HG03457 (cell line): Measurements from ENCODE around the gene RHAG.
"Not testable (repeated sequence)": the region's sequence is repeated elsewhere in the genome, so short reads cannot be mapped to it uniquely, and the experiment has no call there.

Experiments used
- ATAC-seq: cut with Tn5 transposase; IDR thresholded peaks from one replicate; pipeline ENCODE4 v1.9.1; 2021; ENCODE audit warnings: moderate number of reproducible peaks; ENCODE audit not compliant: unreplicated experiment

Gene RHAG

GRCh38 chr6:49636713-49637349 is at the start of gene RHAG:
Gene RHAG, minus strand, starts transcription at chr6:49636839. Its CDS starts 27 bp downstream, at chr6:49636812.
- no peak for ATAC-seq

DNA sequence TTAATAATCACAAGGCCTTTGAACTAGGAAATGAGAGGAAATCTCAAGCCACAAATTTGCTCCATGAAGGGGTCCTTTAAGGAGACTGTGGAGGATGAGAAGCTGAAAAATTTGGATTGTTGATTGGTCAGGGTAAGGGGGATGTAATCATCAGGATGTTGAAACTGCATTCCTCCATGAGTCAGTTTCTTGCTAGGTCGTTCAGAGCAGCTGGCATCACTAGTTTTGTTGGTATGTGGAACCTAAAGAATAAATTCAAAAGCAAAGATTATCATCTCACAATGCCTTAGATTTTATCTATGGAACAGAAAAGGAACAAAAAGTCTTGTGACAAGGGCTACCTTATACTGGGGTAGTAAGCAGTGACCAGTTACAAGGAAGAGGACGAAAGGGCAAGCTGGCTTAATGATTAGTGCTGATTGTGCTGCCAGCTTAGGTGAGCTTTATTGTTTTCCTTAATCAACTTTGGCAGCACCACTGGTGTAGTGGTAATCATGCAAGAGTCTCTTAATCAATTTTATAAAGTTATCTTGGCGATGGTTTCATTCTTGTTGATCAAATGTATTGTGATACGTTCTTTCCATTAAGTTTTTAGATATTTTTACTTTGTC is 40.1 kb upstream of the RHAG start:
- no peak for ATAC-seq

GRCh38 chr6:49675816-49676215 is 39.2 kb upstream of the RHAG start:
- ATAC-seq, result no peak

GRCh38 chr6:49668083-49668511 is 31.5 kb upstream of the RHAG start:
- no peak for ATAC-seq

DNA sequence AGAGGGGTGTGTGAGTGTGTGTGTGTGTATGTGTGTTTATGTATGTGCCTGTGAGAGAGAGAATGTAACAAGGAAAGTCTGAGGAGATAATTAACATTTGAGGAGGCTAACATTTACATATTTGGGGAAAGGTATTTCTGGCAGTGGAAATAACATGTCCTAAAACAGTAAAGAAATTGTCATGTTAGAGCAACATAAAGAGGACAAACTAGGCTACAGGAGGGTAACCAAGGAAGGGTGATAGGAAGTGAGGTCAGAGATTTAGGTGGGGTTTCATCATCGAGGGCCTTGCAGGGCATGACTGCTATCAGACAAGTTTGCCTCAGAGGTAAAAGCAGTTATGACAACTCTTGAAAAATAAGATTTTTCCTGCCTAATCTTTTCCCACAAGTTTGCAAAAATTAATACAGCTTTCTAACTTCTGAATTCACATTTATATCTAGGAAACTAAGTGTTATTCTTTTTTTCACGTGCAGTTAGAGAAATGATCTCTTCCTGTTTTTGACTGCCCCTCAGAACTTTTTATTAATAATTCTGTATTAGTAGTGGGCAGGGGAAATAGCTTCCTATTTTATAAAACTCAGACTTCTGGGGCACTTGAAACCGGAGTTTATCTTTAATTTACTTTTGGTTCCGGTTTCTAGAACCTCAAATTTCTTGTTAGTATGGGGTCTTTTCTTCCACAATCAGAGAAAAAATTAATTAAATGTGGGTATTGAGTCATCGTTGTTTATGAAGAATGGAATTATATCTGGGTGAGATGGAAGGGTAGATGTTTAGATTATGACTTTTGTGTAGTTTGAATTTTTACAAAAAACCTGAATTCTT is 30.5 kb upstream of the RHAG start:
- ATAC-seq, result no peak

DNA sequence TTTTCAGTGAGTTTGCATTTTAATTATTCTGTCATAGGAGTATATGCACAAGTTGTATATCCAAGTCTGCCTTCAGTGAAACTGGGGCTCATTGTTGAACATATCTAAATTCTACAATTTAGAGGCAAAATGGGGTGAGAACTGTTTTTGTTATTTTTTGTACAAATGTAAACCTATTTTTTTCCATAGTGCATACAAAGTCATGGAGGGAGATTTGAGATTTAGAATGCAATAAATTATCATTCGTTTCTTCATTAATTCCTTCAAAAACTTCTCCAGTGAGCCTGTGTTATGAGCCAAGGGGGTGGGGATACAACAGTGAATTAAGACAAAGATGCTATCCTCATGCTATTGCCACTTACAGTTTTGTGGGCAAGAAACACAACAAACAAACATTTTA is 29.8 kb upstream of the RHAG start:
- ATAC-seq, result no peak

DNA sequence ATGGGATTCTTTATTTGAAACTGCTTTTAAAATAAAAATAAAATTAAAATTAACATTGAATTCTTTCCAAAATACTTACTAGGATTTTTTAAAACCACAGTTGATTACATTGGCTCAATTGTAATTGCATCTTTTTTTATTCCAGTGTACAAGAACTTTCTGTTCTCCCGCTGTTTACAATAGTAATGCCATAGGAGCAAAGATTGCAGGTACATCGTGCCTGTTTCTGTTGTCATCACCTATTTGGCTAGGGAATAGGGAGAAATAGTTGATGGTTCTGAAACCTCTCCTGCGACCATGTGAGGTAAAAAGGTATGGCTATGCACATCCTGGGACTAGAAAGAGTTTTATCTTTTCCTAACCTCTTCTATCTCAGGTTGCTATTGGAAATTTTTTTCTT is 28.2 kb upstream of the RHAG start:
- ATAC-seq, result no peak

DNA sequence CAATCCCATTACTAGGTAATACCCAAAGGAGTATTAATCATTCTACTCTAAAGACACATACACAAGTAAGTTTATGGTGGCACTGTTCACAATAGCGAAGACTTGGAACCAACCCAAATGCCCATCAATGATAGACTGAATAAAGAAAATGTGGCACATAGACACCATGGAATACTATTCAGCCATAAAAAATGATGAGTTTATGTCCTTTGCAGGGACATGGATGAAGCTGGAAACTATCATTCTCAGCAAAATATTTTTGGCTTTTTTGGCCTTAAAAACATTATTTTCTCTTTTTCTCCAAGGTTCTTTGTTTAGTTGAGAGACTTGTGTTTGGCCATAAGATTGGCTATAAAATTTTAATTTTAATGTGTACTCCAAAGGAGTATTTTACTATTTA is 27.4 kb upstream of the RHAG start:
- ATAC-seq, result not testable (repeated sequence)

GRCh38 chr6:49662892-49663261 is 26.2 kb upstream of the RHAG start:
- ATAC-seq, result no peak

DNA sequence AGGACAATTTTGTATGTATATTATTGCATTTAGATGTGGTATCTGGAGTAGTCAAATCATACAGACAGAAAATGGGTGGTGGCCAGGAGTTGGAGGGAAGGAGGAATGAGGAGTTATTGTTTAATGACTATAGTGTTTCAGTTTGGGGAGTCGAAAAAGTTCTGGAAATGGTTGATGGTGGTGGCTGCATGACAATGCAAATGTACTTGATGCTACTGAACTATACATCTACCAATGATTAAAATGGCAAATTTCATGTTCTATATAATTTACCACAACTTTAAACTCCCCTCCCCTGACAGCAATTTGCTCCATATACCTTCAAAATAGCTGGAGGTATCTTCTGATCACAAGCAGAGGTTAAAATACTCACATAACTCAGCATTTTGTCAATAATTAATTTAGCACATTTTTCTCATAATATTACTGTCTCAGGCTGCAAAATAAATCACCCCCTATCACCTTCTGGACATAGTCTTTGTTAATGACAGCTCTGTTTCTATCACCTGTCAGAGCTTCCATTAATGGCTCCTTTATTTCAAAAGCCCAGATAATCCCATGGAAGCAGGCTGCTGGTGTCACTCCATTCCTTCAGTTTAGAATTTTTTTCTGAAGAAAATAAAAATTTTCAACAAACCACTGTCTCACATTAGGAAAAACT is 25.7 kb upstream of the RHAG start:
- no peak for ATAC-seq

DNA sequence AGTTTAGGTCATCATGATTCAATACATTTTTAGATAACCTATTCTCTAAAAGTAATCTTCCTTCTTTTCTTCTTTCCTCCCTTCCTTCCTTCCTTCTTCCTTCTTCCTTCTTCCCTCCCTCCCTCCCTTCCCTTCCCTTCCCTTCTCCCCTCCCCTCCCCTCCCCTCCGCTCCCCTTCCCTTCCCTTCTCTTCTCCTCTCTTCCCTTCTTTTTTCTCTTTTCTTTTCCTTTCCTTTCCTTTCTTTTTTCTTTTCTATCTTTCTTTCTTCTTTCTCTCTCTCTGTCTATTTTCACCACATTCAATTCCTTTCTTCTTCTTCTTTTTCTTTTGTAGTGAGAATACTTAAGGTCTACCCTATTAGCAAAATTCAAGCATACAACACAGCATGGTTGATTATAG is 17.3 kb upstream of the RHAG start:
- ATAC-seq, result no peak

GRCh38 chr6:49653438-49653837 is 16.8 kb upstream of the RHAG start:
- ATAC-seq, result no peak

- no peak for ATAC-seq
Measured at GRCh38 chr6:49651239-49651638, 14.6 kb upstream of the RHAG start.

GRCh38 chr6:49649988-49650387 is 13.3 kb upstream of the RHAG start:
- no peak for ATAC-seq

DNA sequence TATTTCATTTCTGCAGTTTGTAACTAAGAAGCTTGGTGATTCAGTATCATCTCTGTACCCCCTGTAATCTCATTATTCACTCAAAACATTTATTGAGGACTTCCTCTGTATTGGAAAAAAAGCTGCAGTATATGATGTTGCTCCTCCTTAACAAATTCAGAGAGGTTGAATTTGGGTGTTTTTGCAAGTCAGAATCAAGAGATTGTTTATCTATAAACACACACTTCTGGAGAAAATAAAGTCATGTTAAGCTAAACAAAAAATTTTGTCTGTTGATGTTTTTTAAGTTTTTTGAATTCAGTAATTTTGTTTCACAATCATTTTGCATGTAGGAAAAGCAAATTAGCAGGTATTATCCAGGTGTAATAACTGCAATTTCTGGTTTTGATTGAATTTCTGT is 11.4 kb upstream of the RHAG start:
- ATAC-seq, result no peak

- ATAC-seq, result no peak
Measured at GRCh38 chr6:49647476-49647875, 10.8 kb upstream of the RHAG start.

DNA sequence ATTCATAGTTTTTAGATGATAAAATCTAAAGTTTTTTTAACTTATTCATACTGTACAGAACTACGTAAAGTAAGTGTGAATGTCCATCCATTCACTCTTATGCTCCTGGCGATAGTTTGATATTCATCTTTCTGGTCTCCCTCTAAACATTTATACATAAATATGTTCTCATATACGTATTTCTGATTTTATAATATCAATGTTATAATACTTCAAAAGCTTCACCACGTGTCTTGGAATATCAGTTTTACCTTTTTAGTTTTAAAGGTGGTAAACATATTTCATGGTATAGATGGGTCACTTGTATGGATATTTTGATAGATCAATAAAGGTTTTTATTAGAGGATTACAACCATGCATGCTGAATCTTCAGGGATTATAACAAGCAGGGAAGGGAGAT is 10.3 kb upstream of the RHAG start:
- ATAC-seq, result no peak

DNA sequence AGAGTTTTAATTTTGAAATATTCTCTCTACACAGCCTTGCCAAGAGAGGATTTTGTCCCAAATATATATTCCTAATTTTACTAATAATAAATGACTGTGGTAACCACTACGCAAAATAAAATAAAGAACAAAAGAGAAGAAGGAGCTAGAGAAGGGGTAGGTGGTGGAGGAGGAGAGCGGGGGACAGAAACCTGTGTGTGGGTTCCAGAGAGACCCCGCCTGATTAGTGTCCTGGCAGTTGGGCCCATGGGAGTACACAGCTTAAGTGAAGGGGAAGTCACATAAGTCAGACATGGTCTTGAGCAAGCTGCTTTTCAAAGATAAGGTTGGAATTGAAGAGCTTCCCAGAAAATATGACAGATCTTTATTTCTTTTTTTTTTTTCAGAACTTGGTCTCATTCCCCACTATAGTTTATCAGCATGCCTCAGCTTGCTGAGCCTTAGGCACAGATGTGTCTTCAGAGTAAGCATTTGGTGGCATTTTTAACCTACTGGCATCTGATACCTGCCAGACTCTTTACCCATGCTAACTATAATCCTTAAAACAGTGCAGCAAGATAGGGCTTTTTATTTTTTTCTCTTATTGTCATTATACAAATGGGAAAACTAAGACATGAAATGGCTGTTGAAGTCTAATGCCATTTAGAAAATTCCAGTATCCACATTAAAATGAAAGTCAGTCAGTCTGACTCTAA is 9.6 kb upstream of the RHAG start:
- no peak for ATAC-seq

DNA sequence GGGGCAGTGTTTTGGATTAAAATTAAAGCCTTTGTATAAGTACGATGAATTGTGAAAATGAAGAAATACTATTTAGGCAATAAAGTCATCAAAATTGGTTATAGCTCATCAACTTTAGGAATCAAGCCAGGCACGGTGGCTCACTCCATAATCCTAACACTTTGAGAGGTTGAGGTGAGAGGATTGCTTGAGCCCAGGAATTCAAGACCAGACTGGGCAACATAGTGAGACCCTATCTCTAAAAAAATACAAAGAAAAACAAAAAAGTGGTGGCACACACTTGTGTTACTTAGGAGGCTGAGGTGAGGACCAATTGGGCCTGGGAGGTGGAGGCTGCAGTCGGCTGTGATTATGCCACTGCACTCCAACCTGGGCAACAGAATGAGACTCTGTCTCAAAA is 8.5 kb upstream of the RHAG start:
- ATAC-seq, result no peak

- ATAC-seq, result no peak
Measured at GRCh38 chr6:49639177-49639817, 2.7 kb upstream of the RHAG start.

- no peak for ATAC-seq
Measured at GRCh38 chr6:49637350-49637731, 702 bp upstream of the RHAG start.
